NCI-H748 (cell line): ENCODE results near the gene STX3.
"Not testable (repeated sequence)": the region's sequence is repeated elsewhere in the genome, so short reads cannot be mapped to it uniquely, and the experiment has no call there.

Source experiments
- DNase-seq: peaks from one replicate; lab custom pipeline; 2025; ENCODE audit not compliant: unreplicated experiment; lab: John Stamatoyannopoulos, UW

Gene STX3

DNA sequence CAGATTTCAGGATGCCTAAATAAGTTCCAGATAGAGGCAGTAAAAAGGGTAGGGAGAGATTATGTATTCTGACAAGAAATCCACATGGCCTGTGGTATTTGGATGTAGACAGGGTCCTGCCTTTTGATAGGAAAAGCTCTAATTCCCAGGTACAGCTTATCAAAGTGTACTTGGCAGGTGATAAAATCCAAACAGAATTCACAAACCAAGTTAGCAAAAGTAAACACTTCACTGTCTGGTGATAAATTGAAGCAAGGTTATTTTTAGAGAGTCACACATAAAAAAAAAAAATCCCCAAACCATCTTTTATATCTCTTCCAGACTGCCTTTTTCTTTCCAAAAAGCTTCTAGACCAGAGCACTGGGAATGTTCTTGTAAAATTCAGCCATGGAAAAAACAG, 84.4 kb downstream of the STX3 start:
- no peak for DNase-seq

DNA sequence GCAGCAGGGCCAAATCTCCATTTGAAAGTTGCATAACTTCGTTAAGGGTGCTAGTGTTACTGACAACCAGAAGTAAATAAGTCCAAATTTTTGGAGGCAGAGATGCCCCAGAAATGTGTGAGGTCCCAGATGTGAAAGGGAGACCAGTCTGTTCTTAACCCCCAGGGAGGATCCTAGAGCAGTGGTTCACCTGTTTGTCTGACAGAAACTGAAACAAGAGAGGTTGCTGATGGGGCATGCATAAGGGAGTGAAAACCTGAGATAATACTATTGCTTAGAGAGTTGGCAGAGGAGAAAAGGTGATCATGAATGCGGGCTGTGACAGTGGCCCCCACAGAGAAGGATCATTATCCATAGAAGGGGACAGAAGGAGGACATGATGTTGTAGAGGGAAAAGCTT, 86.3 kb downstream of the STX3 start:
- DNase-seq = no peak

DNA sequence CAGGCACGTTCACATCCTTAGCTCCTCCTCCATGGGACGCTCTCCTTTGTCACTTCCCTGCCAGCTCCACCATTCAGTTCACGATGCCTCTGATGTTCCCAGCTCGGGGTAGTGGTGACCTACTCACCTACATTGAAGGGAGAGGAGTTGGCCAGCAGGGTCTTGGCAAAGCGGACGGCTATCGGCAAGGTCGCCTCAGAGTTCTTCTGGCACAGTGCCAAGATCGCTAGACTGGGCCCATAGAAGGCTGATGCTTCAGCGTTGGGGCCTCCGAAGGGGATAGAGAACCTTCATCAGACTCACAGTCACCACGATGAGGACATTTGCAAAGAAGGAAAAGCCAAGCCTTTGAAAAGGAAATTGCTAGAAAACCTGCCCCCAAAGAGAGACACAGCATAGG, 87.1 kb downstream of the STX3 start:
- no peak for DNase-seq

DNA sequence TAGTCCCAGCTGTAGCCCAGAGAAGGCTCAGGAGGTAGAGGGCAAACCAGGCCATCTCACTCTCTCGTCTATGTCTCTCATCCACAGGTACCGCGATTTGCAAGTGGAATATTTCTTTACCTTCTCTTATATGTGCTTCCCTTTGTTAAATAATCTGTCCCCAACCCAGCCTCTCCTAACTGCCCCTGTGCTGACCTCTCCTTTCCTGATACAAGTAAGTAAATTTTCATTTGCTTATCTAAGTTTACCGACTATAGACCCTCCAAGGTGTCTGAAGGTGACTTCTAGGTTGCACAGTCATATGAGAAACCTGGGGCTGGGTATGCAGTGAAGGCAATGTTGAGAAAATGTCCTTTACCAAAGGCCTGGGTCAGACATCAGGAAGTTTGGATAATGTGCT, 90.2 kb downstream of the STX3 start, which contains the start of gene CBLIF:
Gene CBLIF, minus strand, starts transcription at position 101 of the 400 bp plus-strand sequence. Its CDS starts 46 bp downstream, at position 55.
- DNase-seq = no peak

DNA sequence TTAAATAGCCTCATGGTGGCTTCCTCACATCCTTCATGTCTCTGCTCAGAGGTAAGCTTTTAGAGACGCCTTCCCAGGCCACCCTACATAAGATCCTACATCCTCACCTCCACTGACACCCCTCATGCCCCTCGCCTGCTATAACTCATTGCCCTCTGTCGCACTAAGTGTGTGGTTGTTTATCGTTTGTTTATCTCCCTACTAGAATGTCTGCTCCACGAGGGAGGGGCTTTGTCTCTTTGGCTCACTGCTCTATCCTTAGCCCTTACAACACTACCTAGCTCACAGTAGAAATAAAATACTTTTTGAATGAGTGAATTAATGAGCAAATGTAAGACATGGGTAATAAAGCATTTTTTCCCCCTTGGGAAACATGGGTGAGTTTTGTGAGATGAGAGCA, 91.4 kb downstream of the STX3 start:
- no peak for DNase-seq

DNA sequence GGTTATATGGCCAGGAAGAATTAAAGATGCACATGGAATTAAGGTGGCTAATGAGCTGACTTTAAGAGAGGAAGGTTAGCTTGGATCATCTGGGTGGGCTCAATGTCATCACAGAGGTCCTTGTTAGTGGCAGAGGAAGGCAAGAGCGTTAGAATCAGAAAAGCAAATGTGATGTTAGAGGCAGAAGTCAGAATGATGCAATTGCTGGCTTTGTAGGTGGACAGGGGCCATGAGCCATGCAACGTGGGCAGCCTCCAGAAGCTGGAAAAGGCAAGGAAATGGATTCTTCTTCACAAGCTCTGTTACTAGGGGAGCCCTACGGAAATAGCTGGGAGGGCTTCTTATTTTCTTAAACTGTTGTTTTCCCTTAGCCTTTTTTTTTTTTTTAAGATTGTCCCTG, 92.5 kb downstream of the STX3 start:
- DNase-seq = no peak

DNA sequence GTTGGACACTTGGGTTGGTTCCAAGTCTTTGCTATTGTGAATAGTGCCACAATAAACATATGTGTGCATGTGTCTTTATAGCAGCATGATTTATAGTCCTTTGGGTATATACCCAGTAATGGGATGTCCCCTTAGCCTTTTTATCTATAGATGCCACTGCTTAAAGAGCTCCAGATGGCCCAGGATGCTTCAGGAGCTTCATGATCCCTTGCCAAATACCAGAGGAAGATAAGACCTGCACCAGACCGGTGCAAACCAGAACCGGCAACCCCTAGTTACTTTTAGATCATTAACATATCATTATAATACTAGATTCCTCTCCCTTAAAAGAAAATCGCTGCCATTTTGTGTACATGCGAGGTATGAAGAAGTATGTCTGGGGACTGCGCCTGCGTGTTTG, 93.3 kb downstream of the STX3 start:
- DNase-seq = not testable (repeated sequence)

DNA sequence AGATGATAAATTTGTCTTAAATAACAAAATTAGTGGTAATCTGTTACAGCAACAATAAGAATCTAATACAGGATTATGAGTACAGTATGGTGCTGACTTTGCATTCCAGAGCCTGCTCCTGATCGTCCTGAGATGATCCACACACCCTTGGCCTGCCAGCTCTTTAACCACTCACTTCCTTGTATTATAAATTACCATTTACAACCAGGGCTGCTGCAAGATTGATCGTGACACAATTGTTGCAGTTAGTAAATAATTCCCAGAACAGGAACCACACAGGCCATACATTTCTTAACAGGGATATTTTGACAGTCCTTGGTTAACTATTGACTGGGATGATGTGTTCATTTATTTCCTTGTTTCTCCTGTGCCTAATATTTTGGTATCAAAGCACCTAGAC, 94.0 kb downstream of the STX3 start:
- DNase-seq = no peak

DNA sequence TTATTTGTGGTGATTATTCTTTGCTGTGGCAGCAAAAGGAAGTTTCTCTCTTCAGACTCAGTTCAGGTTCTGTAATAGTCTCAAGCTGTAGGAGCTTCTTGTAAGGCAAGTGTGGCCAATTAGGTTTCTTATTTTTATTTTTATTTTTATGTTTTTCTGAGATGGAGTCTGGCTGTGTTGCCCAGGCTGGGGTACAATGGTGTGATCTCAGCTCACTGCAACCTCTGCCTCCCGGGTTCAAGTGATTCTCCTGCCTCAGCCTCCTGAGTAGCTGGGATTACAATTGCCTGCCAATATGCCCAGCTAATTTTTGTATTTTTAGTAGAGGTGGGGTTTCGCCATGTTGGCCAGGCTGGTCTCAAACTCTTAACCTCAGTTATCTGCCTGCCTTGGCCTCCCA, 94.4 kb downstream of the STX3 start:
- not testable (repeated sequence) for DNase-seq

DNA sequence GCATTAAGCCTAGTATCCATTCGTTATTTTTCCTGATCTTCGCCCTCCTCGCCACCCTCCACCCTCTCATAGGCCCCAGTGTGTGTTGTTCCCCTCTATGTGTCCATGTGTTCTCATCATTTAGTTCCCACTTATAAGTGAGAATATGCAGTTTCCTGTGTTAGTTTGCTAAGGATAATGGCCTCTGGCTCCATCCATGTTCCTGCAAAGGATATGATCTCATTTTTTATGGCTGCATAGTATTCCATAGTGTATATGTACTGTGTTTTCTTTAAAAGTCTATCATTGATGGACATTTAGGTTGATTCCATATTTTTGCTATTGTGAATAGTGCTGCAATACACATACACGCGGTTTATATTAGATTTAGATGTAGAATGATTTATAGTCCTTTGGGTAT, 96.2 kb downstream of the STX3 start:
- not testable (repeated sequence) for DNase-seq

DNA sequence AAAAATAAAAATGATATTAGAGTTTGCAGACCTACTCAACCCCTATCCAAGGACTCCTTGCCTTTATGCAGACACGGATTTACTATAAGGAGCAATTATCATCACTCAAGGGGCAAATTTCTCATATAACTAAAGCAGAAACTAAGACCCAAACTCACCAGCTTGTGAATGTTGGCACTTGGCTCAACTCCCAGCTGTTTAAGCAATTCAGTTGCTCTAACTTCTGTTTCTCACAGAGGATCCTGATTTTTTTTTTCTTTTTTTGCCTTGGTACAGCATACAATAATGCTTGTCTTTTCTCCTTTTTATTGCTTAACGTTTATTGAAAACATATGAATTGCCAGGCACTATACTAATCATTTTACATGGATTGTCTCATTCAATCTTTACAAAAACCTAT, 99.7 kb downstream of the STX3 start:
- DNase-seq = no peak
